GM20000 (cell line): ENCODE results near the gene NEK9.

ENCODE experiments used
- DNase-seq: peaks from one replicate; pipeline ENCODE4 v3.0.0; 2012; ENCODE audit warnings: low spot score
- CTCF ChIP-seq: IDR thresholded peaks from 2 replicates; pipeline ENCODE4 v1.5.1; 2012; ENCODE audit warnings: mild to moderate bottlenecking, control low read depth; ENCODE audit errors: extremely low read depth, missing control alignments

NEK9 gene

DNA sequence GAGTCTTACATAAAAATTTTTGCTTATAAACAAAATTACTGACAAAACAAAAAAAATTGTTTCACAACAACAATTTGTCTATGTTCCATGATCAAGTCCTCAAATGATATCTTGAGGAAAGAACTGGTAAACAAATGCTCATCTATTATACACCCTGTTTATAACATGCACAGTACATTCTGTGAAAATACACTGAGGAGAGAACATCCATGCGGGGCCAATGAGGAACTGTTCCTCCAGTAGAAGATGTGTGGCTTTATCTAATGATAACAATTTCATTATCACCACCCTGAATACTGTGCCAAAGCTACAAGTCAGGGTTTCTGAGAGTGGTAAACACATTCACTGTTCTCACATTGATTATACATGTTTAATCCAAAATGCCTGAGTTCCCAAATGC is 86.3 kb downstream of the NEK9 start:
- TF ChIP-seq CTCF, result no peak
- no peak for DNase-seq

GRCh38 chr14:75032939-75033338 is 93.9 kb downstream of the NEK9 start:
- TF ChIP-seq CTCF, result no peak
- no peak for DNase-seq

GRCh38 chr14:75030147-75030546 is 96.7 kb downstream of the NEK9 start:
- TF ChIP-seq CTCF, result no peak
- DNase-seq, result no peak
